NCI-H1092 treated with DMSO at 0.1 percent for 48 hours (cell line): ENCODE results near the gene AHDC1.
A peak's percentile ranks its signal among the peaks of the same experiment; 100 is the strongest.
"Not testable (repeated sequence)": the region's sequence is repeated elsewhere in the genome, so short reads cannot be mapped to it uniquely, and the experiment has no call there.

Experiments used
- DNase-seq: peaks from one replicate; lab custom pipeline; 2025; lab: John Stamatoyannopoulos, UW

Gene AHDC1

GRCh38 chr1:27517907-27518718 lies 85.8 kb downstream of the AHDC1 start:
- peak; percentile 55 for DNase-seq

DNA sequence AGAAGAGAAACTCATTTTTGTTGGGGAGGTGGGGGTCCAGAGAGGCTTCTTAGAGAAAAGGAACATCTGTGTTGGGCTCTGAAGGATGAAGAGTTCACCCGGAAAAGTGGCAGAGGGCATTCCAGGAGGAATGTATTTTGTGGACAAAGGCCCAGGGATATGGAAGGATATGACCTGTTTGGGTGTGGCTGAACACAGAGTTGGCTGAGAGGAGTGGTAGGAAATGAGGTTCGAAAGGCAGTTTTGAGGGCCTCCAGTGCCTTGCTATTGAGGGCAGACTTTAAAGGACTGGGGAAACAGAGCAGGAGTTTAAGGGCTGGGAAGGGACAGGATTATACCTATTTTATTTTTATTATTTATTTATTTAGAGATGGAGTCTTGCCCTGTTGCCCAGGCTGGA lies 86.6 kb downstream of the AHDC1 start:
- no peak for DNase-seq

DNA sequence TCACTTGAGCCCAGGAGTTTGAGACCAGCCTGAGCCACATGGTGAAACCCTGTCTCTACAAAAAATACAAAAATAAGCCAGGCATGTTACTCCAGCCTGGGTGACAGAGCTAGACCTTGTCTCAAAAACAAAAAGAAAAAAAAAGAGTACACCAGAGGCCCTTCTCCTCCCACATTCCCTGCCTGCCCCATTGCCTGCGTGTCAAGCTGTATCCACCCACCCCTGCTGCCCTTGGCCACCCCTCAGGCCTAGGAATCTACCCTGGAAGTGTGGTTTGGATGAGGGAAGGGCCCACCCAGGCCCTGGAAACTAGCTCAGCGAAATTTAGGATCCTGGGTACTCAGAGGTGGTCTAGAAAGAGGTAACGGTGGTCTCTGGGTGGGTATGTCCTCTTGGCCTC lies 88.3 kb downstream of the AHDC1 start:
- DNase-seq: no peak

GRCh38 chr1:27513958-27514357 lies 90.0 kb downstream of the AHDC1 start:
- DNase-seq: no peak

DNA sequence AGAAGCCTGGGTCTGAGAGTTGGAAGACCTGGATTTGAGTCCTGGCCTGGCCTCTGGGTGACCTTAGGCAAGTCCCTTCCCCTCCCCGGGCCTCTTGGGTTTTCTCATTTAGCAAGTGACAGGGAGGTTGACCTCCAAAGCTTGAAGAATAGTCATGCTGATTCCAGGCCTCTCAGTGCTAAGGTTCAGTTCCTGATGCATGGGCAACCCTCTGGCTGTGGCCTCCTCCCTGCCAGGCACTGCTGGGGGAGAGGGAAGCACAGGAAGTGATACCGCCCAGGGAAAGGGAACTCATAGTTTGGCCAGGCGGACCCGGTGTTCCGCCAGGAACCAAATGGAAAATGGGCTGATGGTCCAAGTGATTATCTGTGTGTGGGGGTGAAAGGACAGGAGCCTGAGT lies 90.4 kb downstream of the AHDC1 start:
- DNase-seq: no peak

DNA sequence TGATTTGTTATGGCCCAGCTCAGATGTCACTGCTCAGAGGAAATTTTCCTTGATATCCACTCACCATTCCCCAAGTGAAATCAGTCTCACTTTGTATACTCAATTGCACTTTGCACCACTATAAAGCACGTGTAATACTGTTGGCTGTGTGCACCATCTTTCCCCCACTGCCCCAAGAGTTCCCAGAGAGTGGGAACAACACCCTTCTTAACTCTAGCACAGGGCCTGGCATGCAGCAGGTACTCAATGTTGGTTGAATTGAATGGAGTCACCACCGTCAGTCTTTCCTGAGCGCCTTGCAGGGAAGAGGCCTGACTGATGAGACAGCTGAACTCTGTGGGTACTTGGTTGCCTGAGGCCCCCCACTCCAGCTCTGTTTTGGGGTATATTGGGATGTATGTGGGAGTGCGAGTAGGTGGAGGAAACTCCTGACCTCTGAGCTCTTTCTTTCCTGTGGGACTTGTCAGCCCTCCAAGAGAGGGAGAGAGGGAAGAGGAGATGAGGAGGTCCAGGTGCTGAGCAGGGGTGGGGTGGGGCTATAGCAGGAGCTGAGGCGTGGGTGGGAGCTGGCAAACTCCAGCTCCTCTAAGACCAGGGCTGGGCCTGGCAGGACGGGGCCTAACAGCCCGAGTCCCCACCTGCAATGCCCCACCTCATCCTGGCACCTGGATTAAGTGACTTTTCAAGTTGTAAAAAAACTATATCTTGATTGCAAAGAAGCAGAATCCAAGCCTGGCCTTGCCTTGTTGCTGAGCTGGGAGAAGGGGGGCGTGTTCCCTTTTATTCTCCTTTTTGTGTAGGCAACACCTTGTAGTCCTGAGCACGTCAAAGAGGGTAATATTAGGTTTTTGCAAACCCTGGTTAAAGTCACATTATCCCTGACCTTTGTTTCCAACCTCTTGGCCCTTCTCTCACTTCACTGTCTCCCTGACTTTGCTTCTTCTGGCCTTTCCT lies 94.5 kb downstream of the AHDC1 start:
- DNase-seq: no peak

- no peak for DNase-seq
Measured at GRCh38 chr1:27507960-27508665, 95.8 kb downstream of the AHDC1 start.

GRCh38 chr1:27506703-27507102 lies 97.2 kb downstream of the AHDC1 start:
- no peak for DNase-seq

DNA sequence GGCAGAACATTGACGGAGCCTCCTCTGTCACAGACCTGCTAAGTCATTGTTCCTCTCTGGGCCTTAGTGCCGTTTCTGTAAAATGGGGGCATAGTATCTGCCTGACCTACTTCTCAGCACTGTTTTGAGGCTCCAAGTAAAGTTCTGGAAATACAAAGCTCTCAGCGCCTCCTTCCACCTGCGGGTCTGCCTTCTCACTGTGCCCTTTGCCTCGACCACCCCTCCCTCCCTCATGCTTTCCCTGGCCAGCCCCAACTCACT lies 98.6 kb downstream of the AHDC1 start:
- DNase-seq: no peak

- no peak for DNase-seq
Measured at GRCh38 chr1:27504588-27505419, 99.1 kb downstream of the AHDC1 start.

- DNase-seq: no peak
Measured at GRCh38 chr1:27503844-27504587, 99.9 kb downstream of the AHDC1 start.

DNA sequence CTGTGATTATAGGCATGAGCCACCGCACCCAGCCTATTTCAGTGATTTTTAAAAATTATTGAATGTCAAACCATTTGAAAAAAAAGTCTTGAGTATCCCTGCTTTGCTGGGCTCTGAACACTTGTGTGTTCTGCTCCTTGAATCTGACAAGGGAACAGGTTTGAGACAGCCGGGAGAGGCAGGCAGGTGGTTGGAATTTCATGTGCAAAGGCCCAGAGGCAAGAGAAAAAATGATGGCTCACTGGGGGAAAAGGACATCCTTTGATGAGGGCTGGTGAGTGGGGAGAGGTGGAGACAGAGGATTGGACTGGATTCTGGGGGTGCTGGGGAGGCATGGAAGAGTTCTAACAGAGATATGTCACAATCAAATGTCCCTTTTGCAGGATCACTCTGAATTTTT lies 100.9 kb downstream of the AHDC1 start:
- no peak for DNase-seq

DNA sequence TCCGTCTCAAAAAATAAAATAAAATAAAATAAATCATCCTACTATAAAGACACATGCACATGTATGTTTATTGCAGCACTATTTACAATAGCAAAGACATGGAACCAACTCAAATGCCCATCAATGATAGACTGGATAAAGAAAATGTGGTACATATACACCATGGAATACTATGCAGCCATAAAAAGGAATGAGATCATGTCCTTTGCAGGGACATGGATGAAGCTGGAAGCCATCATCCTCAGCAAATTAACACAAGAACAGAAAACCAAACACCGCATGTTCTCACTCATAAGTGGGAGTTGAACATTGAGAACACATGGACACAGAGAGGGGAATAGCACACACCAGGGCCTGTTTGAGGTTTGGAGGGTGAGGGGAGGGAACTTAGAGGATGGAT lies 102.8 kb downstream of the AHDC1 start:
- DNase-seq: not testable (repeated sequence)

DNA sequence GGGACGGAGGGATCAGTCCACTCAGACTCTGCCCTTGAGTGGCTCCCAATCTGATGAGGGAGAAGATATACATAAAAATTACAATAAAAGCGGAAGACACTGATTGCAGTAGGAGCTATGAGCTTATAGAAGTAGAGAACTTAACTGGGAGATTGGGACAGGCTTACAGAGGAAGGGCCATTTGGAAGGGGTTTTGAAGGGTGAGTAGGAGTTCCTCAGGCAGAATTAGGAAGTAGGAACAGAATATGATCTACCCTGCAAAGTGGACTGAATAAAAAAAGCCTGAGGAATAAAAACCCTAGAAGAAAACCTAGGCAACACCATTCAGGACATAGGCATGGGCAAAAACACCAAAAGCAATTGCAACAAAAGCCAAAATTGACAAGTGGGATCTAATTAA lies 104.8 kb downstream of the AHDC1 start:
- no peak for DNase-seq

GRCh38 chr1:27496604-27497155 lies 107.3 kb downstream of the AHDC1 start:
- DNase-seq: peak; percentile 41

DNA sequence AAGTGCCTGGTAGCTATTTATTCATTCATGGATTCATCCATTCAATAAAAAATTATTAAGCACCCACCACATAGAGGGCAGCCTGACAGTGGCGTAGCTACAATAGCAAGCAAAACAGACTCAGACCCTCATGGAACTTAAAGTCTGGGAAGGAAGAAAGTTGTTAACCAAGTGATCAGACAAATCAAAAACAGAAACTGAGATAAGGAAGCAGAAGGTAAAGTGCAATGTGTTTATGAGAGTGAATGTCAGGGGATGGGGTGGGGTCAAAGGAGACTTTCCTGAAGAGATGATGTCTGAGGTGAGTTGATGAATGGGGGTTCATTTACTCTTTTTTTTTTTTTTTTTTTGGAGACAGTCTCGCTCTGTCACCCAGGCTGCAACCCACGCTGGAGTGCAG lies 111.1 kb downstream of the AHDC1 start:
- DNase-seq: no peak

GRCh38 chr1:27491748-27492700 lies 111.9 kb downstream of the AHDC1 start:
- DNase-seq: no peak

DNA sequence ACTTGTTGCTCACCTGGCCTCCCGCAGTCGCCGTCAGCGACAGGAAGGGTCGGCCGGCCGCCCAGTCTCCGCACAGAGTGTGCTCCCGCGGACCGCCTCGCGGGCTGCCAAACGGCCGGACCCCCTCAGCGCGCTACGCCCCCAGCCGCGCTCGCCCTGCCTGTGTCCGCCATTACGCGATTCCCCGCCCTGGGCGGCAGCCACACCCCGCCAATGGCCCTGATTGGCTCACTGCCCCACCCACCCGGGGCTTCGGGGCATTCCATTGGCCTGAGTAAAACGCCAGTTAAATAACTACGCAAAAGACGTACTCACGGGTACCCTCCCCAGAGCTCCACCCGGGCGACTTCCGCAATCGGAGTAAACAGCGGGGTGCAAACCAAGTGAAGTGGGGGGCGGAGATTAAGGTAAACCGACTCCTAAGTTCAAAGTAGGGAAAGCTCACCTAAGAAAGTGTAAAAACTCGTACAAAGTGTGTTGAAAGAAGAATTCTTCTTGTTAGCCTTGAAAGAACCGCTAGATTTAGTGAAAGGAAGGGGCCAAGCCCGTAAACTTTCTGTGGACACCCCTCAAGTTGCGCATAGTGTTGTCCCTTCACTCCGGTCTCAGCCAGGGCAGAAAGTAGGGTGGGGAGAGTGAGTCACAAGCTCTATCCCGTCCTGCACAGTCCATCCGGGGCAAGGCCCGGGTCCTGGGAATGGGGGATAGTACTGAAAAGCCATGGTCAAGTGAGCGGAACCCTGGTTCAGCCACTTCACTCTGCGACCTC lies 113.8 kb downstream of the AHDC1 start, which contains the start of gene WASF2:
Gene WASF2 (minus strand): TSS at position 195 of the 769 bp plus-strand sequence. CDS start 61,277 bp downstream, outside the sequence.
- peak; percentile 98 for DNase-seq
